ENCODE measurements around the gene MIF.
"Not testable (repeated sequence)": the region's sequence is repeated elsewhere in the genome, so short reads cannot be mapped to it uniquely, and the experiment has no call there.

The MIF gene

GRCh38 chr22:23893945-23894709 lies at the start of gene MIF:
MIF (plus strand) TSS chr22:23894383; CDS start chr22:23894475, 92 bp downstream.
- DNase-seq (ENCODE audit: low read depth in 2 of 3, low spot score in 1 of 3) = peak; percentile 94 to 98 (median 97)

GRCh38 chr22:23844739-23845202 lies 49.4 kb upstream of the MIF start:
- DNase-seq (ENCODE audit: low read depth in 2 of 3, low spot score in 1 of 3) = no peak

- no peak for DNase-seq (ENCODE audit: low read depth in 2 of 3, low spot score in 1 of 3)
These were observed 48.7 kb upstream of the MIF start for GRCh38 chr22:23845265-23846080.

DNA sequence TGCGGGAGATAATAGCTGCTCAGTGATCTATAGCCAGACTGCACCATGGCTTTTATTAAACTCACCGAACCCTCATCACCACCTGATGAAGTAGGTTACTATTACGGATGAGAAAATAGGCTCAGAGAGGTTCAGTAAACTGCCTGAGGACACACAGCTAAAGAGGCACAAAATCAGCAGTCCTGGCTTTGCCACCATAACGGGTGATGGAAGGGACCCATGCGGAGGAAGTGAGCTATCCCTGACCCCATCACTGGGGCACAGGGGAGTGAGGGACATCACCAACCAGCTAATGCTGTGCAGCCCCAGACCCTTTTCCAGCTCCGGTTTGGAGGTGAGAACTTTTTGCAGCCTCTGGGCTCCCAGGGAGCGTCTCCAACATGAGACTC lies 48.1 kb upstream of the MIF start:
- no peak for DNase-seq (ENCODE audit: low read depth in 2 of 3, low spot score in 1 of 3)

DNA sequence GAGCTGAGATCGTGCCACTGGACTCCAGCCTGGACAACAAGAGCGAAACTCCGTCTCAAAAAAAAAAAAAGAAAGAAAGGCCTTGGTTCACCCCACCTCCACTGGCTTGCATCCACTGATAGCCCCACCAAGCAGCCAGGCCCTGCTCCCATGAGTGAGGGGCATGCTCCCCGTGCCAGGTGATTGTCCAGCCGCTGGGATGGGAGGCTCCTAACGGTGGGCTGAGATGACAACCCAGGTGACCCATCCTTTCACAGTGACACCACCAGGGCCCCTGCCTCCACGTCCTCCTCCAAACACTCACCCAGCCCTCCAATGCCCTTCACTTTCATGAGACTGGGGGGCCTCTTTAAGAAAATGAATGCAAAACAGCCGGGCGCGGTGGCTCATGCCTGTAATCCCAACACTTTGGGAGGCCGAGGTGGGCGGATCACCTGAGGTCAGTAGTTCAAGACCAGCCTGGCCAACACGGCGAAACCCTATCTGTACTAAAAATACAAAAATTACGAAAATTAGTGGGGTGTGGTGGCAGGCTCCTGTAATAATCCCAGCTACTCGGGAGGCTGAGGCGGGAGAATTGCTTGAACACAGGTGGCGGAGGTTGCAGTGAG lies 46.8 kb upstream of the MIF start:
- DNase-seq (ENCODE audit: low read depth in 2 of 3, low spot score in 1 of 3) = no peak

- DNase-seq (ENCODE audit: low read depth in 2 of 3, low spot score in 1 of 3) = no peak
These were observed 46.0 kb upstream of the MIF start for GRCh38 chr22:23847991-23848864.

DNA sequence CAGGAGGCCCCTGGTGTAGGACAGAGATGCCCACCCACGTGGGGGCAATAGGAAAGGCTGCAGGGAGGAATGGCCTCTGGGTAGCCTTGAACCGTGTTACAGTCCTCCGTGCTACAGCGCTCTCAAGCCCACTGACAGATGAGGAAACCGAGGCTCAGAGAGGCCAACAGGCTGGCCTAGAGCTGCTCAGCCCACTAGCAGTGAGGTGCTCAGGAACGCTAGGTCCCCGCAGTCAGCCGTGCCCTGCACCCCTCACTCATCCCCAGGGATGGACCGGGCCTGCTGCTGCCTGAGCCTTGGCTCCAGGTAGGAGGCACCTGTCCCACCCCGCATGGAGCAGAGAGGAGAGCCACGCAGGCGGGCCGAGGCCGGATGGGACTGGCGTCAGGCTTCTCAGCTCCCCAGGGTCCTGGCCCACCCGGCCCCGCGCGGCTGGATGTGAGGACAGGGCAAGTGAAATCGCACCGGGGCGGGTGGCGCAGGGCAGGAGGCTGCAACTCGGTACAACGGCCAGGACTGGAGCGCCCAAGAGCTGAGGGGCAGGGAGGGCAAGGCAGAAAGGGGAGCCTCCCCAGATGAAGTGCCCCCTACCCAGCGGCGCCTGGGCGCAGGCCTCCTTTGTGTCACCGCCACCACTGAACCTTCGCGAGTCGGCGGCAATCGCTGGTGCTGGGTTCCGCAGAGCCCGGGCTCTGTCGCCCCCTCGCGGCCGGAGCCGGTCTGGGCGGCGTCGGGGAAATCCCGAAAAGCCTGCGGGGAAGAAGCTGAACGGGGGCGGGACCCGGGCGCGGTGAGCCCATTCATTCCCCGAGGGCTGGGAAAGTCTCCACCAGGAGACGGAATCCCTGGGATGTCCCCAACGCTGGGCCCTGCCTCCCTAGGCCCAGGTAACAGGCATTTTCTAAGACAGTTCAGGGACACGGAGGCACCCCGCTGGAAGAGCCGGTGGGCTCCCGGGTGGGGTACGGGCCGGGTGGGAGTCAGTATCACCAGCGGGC lies 44.9 kb upstream of the MIF start:
- DNase-seq (ENCODE audit: low read depth in 2 of 3, low spot score in 1 of 3) = peak; percentile 66 to 91 (median 83)

GRCh38 chr22:23850136-23850611 lies 44.0 kb upstream of the MIF start:
- no peak for DNase-seq (ENCODE audit: low read depth in 2 of 3, low spot score in 1 of 3)

DNA sequence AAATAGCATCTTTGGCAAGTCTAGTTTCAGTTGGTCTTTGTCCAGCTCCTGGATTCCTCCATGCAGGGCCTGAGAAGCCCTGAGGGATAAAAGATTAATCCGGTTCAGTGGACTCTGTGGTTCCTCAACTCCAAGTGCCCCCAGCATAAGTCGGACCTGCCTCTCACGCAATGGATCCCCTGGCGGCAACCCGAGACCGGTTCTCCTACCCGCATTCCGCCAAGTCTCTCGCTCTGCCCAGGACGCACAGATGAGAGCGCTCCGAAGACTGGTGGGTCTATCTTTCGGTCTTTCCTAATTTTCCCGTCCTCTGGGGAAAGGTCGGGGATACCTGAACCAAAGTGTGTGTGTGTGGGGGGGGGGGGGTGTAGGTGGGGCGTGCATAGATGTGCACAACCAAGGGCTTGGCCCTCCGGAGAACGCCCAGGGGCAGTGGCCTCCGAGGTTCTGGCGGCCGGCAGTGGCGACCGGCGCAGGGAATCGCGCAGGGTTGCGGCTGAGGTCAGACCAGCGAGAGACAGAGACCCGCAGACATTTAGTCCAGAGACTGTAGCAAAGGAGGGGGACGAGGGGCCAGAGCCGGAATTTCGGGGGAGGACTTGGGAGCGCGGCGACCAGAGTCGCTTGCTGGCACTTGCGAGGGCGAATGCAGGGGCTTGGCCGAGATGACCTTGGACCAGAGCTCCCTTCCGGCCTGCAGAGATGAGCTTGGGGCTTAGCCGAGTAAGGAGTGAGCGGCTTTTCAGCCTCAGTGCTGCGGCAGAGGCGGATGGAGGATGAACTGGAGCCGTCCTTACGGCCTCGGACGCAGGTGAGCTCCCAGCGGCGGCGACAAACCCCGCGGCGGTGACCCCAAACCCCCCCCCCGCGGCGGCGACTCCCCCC lies 37.2 kb upstream of the MIF start:
- no peak for DNase-seq (ENCODE audit: low read depth in 2 of 3, low spot score in 1 of 3)

DNA sequence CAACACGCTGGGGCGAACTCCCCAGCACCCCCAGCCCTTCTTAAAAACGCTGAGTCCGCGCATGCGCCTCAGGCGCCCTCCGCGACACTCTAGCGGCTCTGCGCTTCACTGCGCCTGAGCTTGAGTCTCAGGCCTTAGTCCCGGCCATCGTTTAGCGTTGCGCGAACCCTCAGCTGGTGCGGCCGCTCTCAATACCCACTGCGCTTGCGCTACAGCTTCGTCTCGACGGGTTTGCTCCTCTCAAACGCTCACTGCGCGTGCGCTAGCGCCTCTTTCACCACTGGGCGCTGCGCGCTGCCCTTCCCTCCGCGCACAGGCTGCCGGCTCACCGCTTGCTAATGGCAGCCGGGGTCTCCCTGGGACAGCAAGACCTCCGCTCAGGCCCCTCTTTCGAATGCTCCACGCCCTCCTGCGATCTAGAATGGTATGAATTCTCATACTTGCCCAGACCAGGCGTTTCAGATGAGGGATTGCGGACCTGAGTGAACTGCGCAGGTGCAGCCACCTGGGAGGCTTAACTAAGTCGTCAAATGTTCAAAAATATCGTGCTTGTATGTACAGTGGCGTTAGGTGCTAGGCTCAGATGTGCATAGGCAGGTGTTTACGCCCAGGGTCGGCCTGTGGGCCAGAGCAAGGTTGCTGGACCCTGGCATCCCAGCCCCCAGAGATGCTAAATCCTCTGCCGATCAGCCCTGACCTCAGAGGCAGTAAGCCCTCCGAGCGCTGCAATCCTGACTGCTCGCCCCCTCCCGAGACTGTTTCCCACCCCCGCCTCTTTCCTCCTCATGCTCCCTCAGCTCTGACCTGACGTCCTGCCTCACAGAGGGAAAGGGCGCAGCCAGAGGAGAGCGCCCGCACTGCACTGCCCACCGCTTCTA lies 36.3 kb upstream of the MIF start, which contains the start of gene SLC2A11:
TSS of gene SLC2A11 (plus strand) at position 270 of the 878 bp plus-strand sequence. CDS start at position 395, 125 bp downstream.
- DNase-seq (ENCODE audit: low read depth in 2 of 3, low spot score in 1 of 3) = peak; percentile 84 to 92 (median 90)

DNA sequence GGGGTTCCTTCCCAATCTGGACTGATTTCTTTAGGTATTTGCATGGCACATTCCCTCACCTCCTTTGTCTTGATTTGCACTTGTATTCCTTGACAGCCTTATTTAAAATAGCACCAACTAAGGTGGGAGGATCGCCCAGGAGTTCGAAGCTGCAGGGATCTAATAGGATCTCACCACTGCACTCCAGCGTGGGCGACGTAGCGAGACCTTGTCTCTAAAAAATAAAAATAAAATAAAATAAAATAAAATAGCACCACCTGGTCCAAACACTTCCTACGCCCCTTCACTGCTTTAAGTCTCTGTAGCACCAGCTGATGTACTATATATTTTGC lies 35.7 kb upstream of the MIF start:
- DNase-seq (ENCODE audit: low read depth in 2 of 3, low spot score in 1 of 3) = no peak

DNA sequence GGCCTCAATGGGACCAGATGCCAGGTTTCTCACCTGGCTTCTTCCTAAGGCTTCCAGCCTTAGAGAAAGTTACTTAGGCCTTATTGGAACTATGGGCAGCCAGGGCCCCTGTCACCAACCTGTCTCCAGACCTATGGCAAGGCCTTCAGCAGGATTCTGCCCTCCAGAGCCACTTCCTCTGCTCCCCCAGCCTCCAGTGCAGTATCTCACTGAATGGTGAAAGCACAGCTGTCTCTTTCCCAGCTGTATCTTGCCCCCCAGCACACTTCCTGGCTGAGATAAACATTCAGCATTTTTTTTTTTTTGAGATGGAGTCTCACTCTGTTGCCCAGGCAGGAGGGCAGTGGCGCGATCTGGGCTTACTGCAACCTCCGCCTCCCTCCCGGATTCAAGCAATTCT lies 35.0 kb upstream of the MIF start:
- no peak for DNase-seq (ENCODE audit: low read depth in 2 of 3, low spot score in 1 of 3)

- DNase-seq (ENCODE audit: low read depth in 2 of 3, low spot score in 1 of 3) = not testable (repeated sequence)
These were observed 34.0 kb upstream of the MIF start for GRCh38 chr22:23860187-23860586.

DNA sequence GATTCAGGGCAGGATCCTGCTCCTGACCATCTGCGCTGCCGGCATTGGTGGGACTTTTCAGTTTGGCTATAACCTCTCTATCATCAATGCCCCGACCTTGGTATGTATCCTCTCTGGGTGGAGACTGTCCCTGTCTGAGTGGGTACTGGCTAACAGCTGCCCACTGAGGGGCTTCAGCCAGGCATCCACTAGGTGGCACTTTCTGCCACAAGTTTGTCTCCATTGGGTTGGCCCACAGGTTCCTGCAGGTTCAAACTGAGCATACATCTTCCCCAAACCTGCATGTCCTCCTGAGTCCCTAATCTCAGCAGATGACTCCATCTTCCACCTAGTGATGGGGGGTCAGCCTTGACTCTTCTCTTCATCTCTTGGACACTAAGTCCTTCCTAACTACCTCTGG lies 32.1 kb upstream of the MIF start:
- no peak for DNase-seq (ENCODE audit: low read depth in 2 of 3, low spot score in 1 of 3)

DNA sequence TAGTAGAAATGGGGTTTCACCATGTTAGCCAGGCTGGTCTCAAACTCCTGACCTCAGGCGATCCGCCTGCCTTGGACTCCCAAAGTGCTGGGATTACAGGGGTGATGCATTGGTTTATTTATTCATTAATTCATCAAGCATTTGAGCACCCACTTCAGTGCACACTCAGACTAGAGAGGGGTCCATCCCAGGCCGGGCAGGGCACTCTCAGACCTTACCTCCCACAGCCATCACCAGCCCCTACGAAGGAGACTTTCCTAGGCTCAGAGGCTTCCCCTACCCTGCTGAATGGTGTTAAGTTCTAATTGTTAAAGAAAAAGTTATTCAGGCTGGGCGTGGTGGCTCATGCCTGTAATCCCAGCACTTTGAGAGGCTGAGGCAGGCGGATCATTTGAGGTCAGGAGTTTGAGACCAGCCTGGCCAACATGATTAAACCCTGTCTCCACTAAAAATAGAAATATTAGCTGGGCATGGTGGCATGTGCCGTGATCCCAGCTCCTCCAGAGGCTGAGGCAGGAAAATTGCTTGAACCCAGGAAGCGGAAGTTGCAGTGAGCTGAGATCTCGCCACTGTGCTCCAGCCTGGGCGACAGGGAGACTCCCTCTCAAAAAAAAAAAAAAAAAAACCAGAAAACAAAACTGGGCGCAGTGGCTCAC lies 29.6 kb upstream of the MIF start:
- DNase-seq (ENCODE audit: low read depth in 2 of 3, low spot score in 1 of 3) = not testable (repeated sequence)

DNA sequence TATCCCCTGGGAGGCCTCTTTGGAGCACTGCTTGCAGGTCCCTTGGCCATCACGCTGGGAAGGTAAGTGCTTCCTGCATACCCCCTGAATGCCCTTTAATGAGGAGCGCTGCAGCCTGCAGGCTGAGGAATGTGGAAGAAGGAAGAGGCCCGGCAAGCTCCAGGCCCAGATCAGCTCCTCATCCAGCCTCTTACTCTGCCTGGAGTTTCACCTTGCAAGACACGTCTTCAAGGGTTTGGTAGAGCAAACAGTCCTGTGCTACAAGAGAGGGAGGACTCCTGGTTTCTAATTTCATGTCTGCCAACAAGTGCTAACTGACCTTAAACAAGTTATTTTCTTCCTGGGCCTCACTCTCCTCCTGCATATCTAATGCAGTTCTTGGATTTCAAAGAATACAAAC lies 25.6 kb upstream of the MIF start:
- no peak for DNase-seq (ENCODE audit: low read depth in 2 of 3, low spot score in 1 of 3)

DNA sequence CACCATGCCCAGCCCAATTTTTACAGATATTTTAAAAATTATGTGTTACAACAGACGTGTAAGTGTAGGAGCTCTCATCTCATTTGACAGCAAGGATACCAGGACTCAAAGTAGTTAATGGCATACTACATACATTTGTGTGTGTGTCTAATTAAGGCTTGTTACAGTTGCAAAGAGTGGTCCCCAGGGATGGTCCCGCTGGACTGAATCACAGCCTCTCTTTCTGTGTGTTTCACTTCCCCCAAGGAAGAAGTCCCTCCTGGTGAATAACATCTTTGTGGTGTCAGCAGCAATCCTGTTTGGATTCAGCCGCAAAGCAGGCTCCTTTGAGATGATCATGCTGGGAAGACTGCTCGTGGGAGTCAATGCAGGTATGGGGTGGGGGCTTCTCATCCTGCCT lies 19.3 kb upstream of the MIF start:
- no peak for DNase-seq (ENCODE audit: low read depth in 2 of 3, low spot score in 1 of 3)
